ENCODE results near the gene DAGLB.
A peak's percentile ranks its signal among the peaks of the same experiment; 100 is the strongest.

Gene DAGLB

GRCh38 chr7:6395898-6396595 lies 51.7 kb downstream of the DAGLB start:
- no peak overlapping the region for H3K4me3 ChIP-seq (ENCODE audit: insufficient read length, low read depth)
- H3K4me1 ChIP-seq (ENCODE audit: insufficient read depth, insufficient read length), result peaks cover 7% of the 10 kb centered on the region
- H3K9me3 ChIP-seq (ENCODE audit: insufficient read depth, low read length), result no peaks in the 10 kb centered on the region
- H3K36me3 ChIP-seq (ENCODE audit: insufficient read depth, insufficient read length, low read length), result peaks cover 82% of the 10 kb centered on the region
- TF ChIP-seq YY1 (IDR thresholded peaks at IDR 0.05; ENCODE audit: insufficient read depth, insufficient read length) (no peak), SUZ12 (IDR thresholded peaks at IDR 0.05; ENCODE audit: extremely low read depth, insufficient read depth, insufficient read length) (no peak), ZNF274 (IDR thresholded peaks at IDR 0.05; ENCODE audit: low read depth, low read length) (no peak)
- H3K9ac ChIP-seq (ENCODE audit: insufficient read length, low read depth), result peak overlapping the region; percentile 8
- DNase-seq (ENCODE audit: low read depth, low spot score), result no peak
- no peaks in the 10 kb centered on the region for H3K27me3 ChIP-seq (ENCODE audit: insufficient read depth, insufficient read length)

- H3K36me3 ChIP-seq (ENCODE audit: insufficient read depth, insufficient read length, low read length), result peaks cover 75% of the 10 kb centered on the region
- no peak overlapping the region for H3K4me3 ChIP-seq (ENCODE audit: insufficient read length, low read depth)
- no peaks in the 10 kb centered on the region for H3K9me3 ChIP-seq (ENCODE audit: insufficient read depth, low read length)
- H3K9ac ChIP-seq (ENCODE audit: insufficient read length, low read depth), result no peak overlapping the region
- DNase-seq (ENCODE audit: low read depth, low spot score), result no peak
- no peak for TF ChIP-seq YY1 (IDR thresholded peaks at IDR 0.05; ENCODE audit: insufficient read depth, insufficient read length)
- TF ChIP-seq ZNF274 (IDR thresholded peaks at IDR 0.05; ENCODE audit: low read depth, low read length), result no peak
- TF ChIP-seq SUZ12 (IDR thresholded peaks at IDR 0.05; ENCODE audit: extremely low read depth, insufficient read depth, insufficient read length), result no peak
- peaks cover 7% of the 10 kb centered on the region for H3K4me1 ChIP-seq (ENCODE audit: insufficient read depth, insufficient read length)
- H3K27me3 ChIP-seq (ENCODE audit: insufficient read depth, insufficient read length), result no peaks in the 10 kb centered on the region
Observed at GRCh38 chr7:6394114-6394513, 53.6 kb downstream of the DAGLB start.

- no peak overlapping the region for H3K9ac ChIP-seq (ENCODE audit: insufficient read length, low read depth)
- peaks cover 7% of the 10 kb centered on the region for H3K4me1 ChIP-seq (ENCODE audit: insufficient read depth, insufficient read length)
- H3K9me3 ChIP-seq (ENCODE audit: insufficient read depth, low read length), result no peaks in the 10 kb centered on the region
- no peaks in the 10 kb centered on the region for H3K27me3 ChIP-seq (ENCODE audit: insufficient read depth, insufficient read length)
- no peak for DNase-seq (ENCODE audit: low read depth, low spot score)
- H3K4me3 ChIP-seq (ENCODE audit: insufficient read length, low read depth), result no peak overlapping the region
- TF ChIP-seq ZNF274 (IDR thresholded peaks at IDR 0.05; ENCODE audit: low read depth, low read length) (no peak), SUZ12 (IDR thresholded peaks at IDR 0.05; ENCODE audit: extremely low read depth, insufficient read depth, insufficient read length) (no peak), YY1 (IDR thresholded peaks at IDR 0.05; ENCODE audit: insufficient read depth, insufficient read length) (no peak)
- peaks cover 75% of the 10 kb centered on the region for H3K36me3 ChIP-seq (ENCODE audit: insufficient read depth, insufficient read length, low read length)
Observed at GRCh38 chr7:6393667-6394056, 54.1 kb downstream of the DAGLB start.

GRCh38 chr7:6392712-6393666 lies 54.8 kb downstream of the DAGLB start:
- Histone ChIP-seq H3K9me3 (ENCODE audit: insufficient read depth, low read length) (no peaks in the 10 kb centered on the region), H3K9ac (ENCODE audit: insufficient read length, low read depth) (no peak overlapping the region), H3K36me3 (ENCODE audit: insufficient read depth, insufficient read length, low read length) (peaks cover 76% of the 10 kb centered on the region), H3K4me1 (ENCODE audit: insufficient read depth, insufficient read length) (peaks cover 5% of the 10 kb centered on the region), H3K27me3 (ENCODE audit: insufficient read depth, insufficient read length) (no peaks in the 10 kb centered on the region), H3K4me3 (ENCODE audit: insufficient read length, low read depth) (no peak overlapping the region)
- no peak for TF ChIP-seq ZNF274 (IDR thresholded peaks at IDR 0.05; ENCODE audit: low read depth, low read length)
- TF ChIP-seq SUZ12 (IDR thresholded peaks at IDR 0.05; ENCODE audit: extremely low read depth, insufficient read depth, insufficient read length), result no peak
- no peak for TF ChIP-seq YY1 (IDR thresholded peaks at IDR 0.05; ENCODE audit: insufficient read depth, insufficient read length)
- DNase-seq (ENCODE audit: low read depth, low spot score), result no peak

GRCh38 chr7:6389728-6390127 lies 58.0 kb downstream of the DAGLB start:
- no peaks in the 10 kb centered on the region for H3K9me3 ChIP-seq (ENCODE audit: insufficient read depth, low read length)
- no peak for TF ChIP-seq ZNF274 (IDR thresholded peaks at IDR 0.05; ENCODE audit: low read depth, low read length)
- no peak for TF ChIP-seq SUZ12 (IDR thresholded peaks at IDR 0.05; ENCODE audit: extremely low read depth, insufficient read depth, insufficient read length)
- TF ChIP-seq YY1 (IDR thresholded peaks at IDR 0.05; ENCODE audit: insufficient read depth, insufficient read length), result no peak
- no peak for DNase-seq (ENCODE audit: low read depth, low spot score)
- no peak overlapping the region for H3K4me3 ChIP-seq (ENCODE audit: insufficient read length, low read depth)
- H3K27me3 ChIP-seq (ENCODE audit: insufficient read depth, insufficient read length), result no peaks in the 10 kb centered on the region
- peaks cover 70% of the 10 kb centered on the region for H3K36me3 ChIP-seq (ENCODE audit: insufficient read depth, insufficient read length, low read length)
- H3K9ac ChIP-seq (ENCODE audit: insufficient read length, low read depth), result no peak overlapping the region
- H3K4me1 ChIP-seq (ENCODE audit: insufficient read depth, insufficient read length), result peaks cover 6% of the 10 kb centered on the region

- Histone ChIP-seq H3K9me3 (ENCODE audit: insufficient read depth, low read length) (no peaks in the 10 kb centered on the region), H3K4me1 (ENCODE audit: insufficient read depth, insufficient read length) (peaks cover 7% of the 10 kb centered on the region), H3K36me3 (ENCODE audit: insufficient read depth, insufficient read length, low read length) (peaks cover 54% of the 10 kb centered on the region), H3K4me3 (ENCODE audit: insufficient read length, low read depth) (no peak overlapping the region), H3K9ac (ENCODE audit: insufficient read length, low read depth) (no peak overlapping the region), H3K27me3 (ENCODE audit: insufficient read depth, insufficient read length) (no peaks in the 10 kb centered on the region)
- no peak for DNase-seq (ENCODE audit: low read depth, low spot score)
- TF ChIP-seq ZNF274 (IDR thresholded peaks at IDR 0.05; ENCODE audit: low read depth, low read length) (no peak), YY1 (IDR thresholded peaks at IDR 0.05; ENCODE audit: insufficient read depth, insufficient read length) (no peak), SUZ12 (IDR thresholded peaks at IDR 0.05; ENCODE audit: extremely low read depth, insufficient read depth, insufficient read length) (no peak)
Observed at GRCh38 chr7:6387734-6388294, 59.9 kb downstream of the DAGLB start.

GRCh38 chr7:6386779-6387178 lies 61.0 kb downstream of the DAGLB start:
- no peak overlapping the region for H3K9ac ChIP-seq (ENCODE audit: insufficient read length, low read depth)
- H3K4me1 ChIP-seq (ENCODE audit: insufficient read depth, insufficient read length), result peaks cover 5% of the 10 kb centered on the region
- H3K4me3 ChIP-seq (ENCODE audit: insufficient read length, low read depth), result no peak overlapping the region
- no peaks in the 10 kb centered on the region for H3K27me3 ChIP-seq (ENCODE audit: insufficient read depth, insufficient read length)
- H3K36me3 ChIP-seq (ENCODE audit: insufficient read depth, insufficient read length, low read length), result peaks cover 47% of the 10 kb centered on the region
- no peak for TF ChIP-seq SUZ12 (IDR thresholded peaks at IDR 0.05; ENCODE audit: extremely low read depth, insufficient read depth, insufficient read length)
- TF ChIP-seq YY1 (IDR thresholded peaks at IDR 0.05; ENCODE audit: insufficient read depth, insufficient read length), result no peak
- TF ChIP-seq ZNF274 (IDR thresholded peaks at IDR 0.05; ENCODE audit: low read depth, low read length), result no peak
- no peak for DNase-seq (ENCODE audit: low read depth, low spot score)
- H3K9me3 ChIP-seq (ENCODE audit: insufficient read depth, low read length), result no peaks in the 10 kb centered on the region
